ENCODE data around the gene OR11H7. TPM values are rescaled to one million over a fixed set of nuclear protein-coding genes. Genes with fewer than 3 reads are reported as not detected.
A peak's percentile ranks its signal among the peaks of the same experiment; 100 is the strongest.
"Not testable (repeated sequence)": the region's sequence is repeated elsewhere in the genome, so short reads cannot be mapped to it uniquely, and the experiment has no call there.

Gene OR11H7
- total RNA-seq, 1 experiment from 2014 or later = not detected

GRCh38 chr14:20262642-20263128 is 33.9 kb downstream of the OR11H7 start:
- in situ Hi-C loops (cut with HindIII; ENCODE audit: low pct_unique_long_range_greater_than_20kb, low sequenced_read_pairs) = no loop called here
- DNase-seq (ENCODE audit: low read depth) = peak; percentile 30

GRCh38 chr14:20264361-20264760 is 35.6 kb downstream of the OR11H7 start:
- DNase-seq (ENCODE audit: low read depth); in situ Hi-C loops (cut with HindIII; ENCODE audit: low pct_unique_long_range_greater_than_20kb, low sequenced_read_pairs): not testable (repeated sequence)

- no peak for DNase-seq (ENCODE audit: low read depth)
- in situ Hi-C loops (cut with HindIII; ENCODE audit: low pct_unique_long_range_greater_than_20kb, low sequenced_read_pairs) = no loop called here
Observed at GRCh38 chr14:20274062-20274461, 45.3 kb downstream of the OR11H7 start.

GRCh38 chr14:20277409-20277808 is 48.6 kb downstream of the OR11H7 start:
- DNase-seq (ENCODE audit: low read depth) = no peak
- in situ Hi-C loops (cut with HindIII; ENCODE audit: low pct_unique_long_range_greater_than_20kb, low sequenced_read_pairs) = no loop called here

- DNase-seq (ENCODE audit: low read depth) = no peak
- in situ Hi-C loops (cut with HindIII; ENCODE audit: low pct_unique_long_range_greater_than_20kb, low sequenced_read_pairs) = no loop called here
Observed at GRCh38 chr14:20278414-20278813, 49.6 kb downstream of the OR11H7 start.

- peak; percentile 70 for DNase-seq (ENCODE audit: low read depth)
- in situ Hi-C loops (cut with HindIII; ENCODE audit: low pct_unique_long_range_greater_than_20kb, low sequenced_read_pairs) = not testable (repeated sequence)
Observed at GRCh38 chr14:20280265-20280664, 51.5 kb downstream of the OR11H7 start.

Other genes with a start within 250 kb of the OR11H7 start
- gene OR4Q2, start 226.8 kb upstream of the OR11H7 start, total RNA-seq (2014; rRNA removed; shearing (Covaris generic); ENCODE audit: low replicate concordance) = not detected in 2 replicates
- not detected in 2 replicates for gene OR4K14, start 209.7 kb upstream of the OR11H7 start, total RNA-seq (2014; rRNA removed; shearing (Covaris generic); ENCODE audit: low replicate concordance)
- gene OR4K13, start 192.9 kb upstream of the OR11H7 start, total RNA-seq (2014; rRNA removed; shearing (Covaris generic); ENCODE audit: low replicate concordance) = not detected in 2 replicates
- gene OR4L1, start 168.9 kb upstream of the OR11H7 start, total RNA-seq (2014; rRNA removed; shearing (Covaris generic); ENCODE audit: low replicate concordance) = not detected in 2 replicates
- not detected in 2 replicates for gene OR4K17, start 118.2 kb upstream of the OR11H7 start, total RNA-seq (2014; rRNA removed; shearing (Covaris generic); ENCODE audit: low replicate concordance)
- gene OR4N5, start 90.2 kb upstream of the OR11H7 start, total RNA-seq (2014; rRNA removed; shearing (Covaris generic); ENCODE audit: low replicate concordance) = not detected in 2 replicates
- gene OR11G2, start 38.1 kb upstream of the OR11H7 start, total RNA-seq (2014; rRNA removed; shearing (Covaris generic); ENCODE audit: low replicate concordance) = not detected in 2 replicates
- not detected in 2 replicates for gene OR11H6, start 5.3 kb upstream of the OR11H7 start, total RNA-seq (2014; rRNA removed; shearing (Covaris generic); ENCODE audit: low replicate concordance)
- gene OR11H4, start 10.3 kb downstream of the OR11H7 start, total RNA-seq (2014; rRNA removed; shearing (Covaris generic); ENCODE audit: low replicate concordance) = not detected in 2 replicates
- gene TTC5, start 77.0 kb downstream of the OR11H7 start, total RNA-seq (2014; rRNA removed; shearing (Covaris generic); ENCODE audit: low replicate concordance) = 17.6 and 20.4 TPM in 2 replicates
- 58.6 and 79.1 TPM in 2 replicates for gene CCNB1IP1, start 104.3 kb downstream of the OR11H7 start, total RNA-seq (2014; rRNA removed; shearing (Covaris generic); ENCODE audit: low replicate concordance)
- gene PARP2, start 114.7 kb downstream of the OR11H7 start, total RNA-seq (2014; rRNA removed; shearing (Covaris generic); ENCODE audit: low replicate concordance) = 6.0 and 13.7 TPM in 2 replicates
- 3.7 and 13.5 TPM in 2 replicates for gene TEP1, start 184.5 kb downstream of the OR11H7 start, total RNA-seq (2014; rRNA removed; shearing (Covaris generic); ENCODE audit: low replicate concordance)
- gene KLHL33, start 207.2 kb downstream of the OR11H7 start, total RNA-seq (2014; rRNA removed; shearing (Covaris generic); ENCODE audit: low replicate concordance) = not detected in 2 replicates
- gene OSGEP, start 225.8 kb downstream of the OR11H7 start, total RNA-seq (2014; rRNA removed; shearing (Covaris generic); ENCODE audit: low replicate concordance) = 53.3 and 53.9 TPM in 2 replicates
- gene APEX1, start 226.2 kb downstream of the OR11H7 start, total RNA-seq (2014; rRNA removed; shearing (Covaris generic); ENCODE audit: low replicate concordance) = 171 and 222 TPM in 2 replicates
- gene PIP4P1, start 232.5 kb downstream of the OR11H7 start, total RNA-seq (2014; rRNA removed; shearing (Covaris generic); ENCODE audit: low replicate concordance) = 36.1 and 46.9 TPM in 2 replicates
- gene PNP, start 240.4 kb downstream of the OR11H7 start, total RNA-seq (2014; rRNA removed; shearing (Covaris generic); ENCODE audit: low replicate concordance) = 35.2 and 79.3 TPM in 2 replicates

Data from Caki2 (cell line).